HepG2 (cell line): ENCODE measurements around the gene GALNT5. TPM values are rescaled to one million over a fixed set of nuclear protein-coding genes. Genes with fewer than 3 reads are reported as not detected.

ENCODE experiments used
- polyA plus RNA-seq, 8 experiments: library from polyadenylated mRNA; depleted of rRNA in 3 of 8; stranded (reverse) in 7 of 8; unstranded in 1 of 8; fragments of >200 nt; fragmentation: Illumina TruSeq in 4 of 8; extraction: Trizol in 4 of 8; gene quantifications; 2 replicates each; pipeline versions ENCODE4 v1.2.1 to v1.2.3, GENCODE V29; 2011 to 2016; ENCODE audit warnings: low read depth in 4 of 8, missing spikeins in 1 of 8, mixed read lengths in 1 of 8; ENCODE audit not compliant: insufficient read depth in 1 of 8
- total RNA-seq, 5 experiments: library from RNA; depleted of rRNA; stranded (reverse); fragments of >200 nt; fragmentation: Illumina TruSeq; extraction: Trizol; gene quantifications; 2 replicates each; pipeline ENCODE4 v1.2.3, GENCODE V29; 2016; ENCODE audit warnings: low read depth in 1 of 5
- TF ChIP-seq, protein P1 (sequence below), 2 experiments: fragments of 450-650 bp in 1 of 2; sonication (generic) in 1 of 2; formaldehyde crosslinking in 1 of 2; IDR thresholded peaks; 2 replicates each; pipeline versions ENCODE4 v1.6.1 to v1.8.0; 2016 to 2022; ENCODE audit warnings: antibody characterized with exemption in 1 of 2, mild to moderate bottlenecking in 1 of 2, missing genetic modification reagents in 1 of 2

The GALNT5 gene
- total and polyA plus RNA-seq, 2 of the 13 experiments (the other 11 are each of a cell fraction or from before 2014, with no cell fraction given) = not detected

DNA sequence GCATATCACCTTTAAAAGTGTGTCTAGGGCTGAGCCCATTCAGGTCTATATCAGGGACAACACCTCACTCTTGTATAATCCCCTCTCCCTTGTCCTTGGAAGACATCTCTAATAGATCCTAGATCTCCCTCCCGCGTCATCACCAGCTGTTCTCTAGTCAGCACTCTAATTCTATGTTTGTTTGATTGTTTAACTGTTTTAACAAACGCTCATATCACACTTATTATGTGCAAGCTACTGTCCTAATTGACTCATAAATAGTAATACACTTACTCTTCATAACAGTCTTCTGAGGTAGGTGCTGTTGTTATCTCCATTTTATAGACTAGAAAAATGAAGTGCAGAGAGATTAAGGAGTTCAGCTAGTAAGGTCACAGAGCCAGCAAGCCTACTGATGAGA is 69.7 kb downstream of the GALNT5 start (continued):
- TF ChIP-seq, protein P1, sequence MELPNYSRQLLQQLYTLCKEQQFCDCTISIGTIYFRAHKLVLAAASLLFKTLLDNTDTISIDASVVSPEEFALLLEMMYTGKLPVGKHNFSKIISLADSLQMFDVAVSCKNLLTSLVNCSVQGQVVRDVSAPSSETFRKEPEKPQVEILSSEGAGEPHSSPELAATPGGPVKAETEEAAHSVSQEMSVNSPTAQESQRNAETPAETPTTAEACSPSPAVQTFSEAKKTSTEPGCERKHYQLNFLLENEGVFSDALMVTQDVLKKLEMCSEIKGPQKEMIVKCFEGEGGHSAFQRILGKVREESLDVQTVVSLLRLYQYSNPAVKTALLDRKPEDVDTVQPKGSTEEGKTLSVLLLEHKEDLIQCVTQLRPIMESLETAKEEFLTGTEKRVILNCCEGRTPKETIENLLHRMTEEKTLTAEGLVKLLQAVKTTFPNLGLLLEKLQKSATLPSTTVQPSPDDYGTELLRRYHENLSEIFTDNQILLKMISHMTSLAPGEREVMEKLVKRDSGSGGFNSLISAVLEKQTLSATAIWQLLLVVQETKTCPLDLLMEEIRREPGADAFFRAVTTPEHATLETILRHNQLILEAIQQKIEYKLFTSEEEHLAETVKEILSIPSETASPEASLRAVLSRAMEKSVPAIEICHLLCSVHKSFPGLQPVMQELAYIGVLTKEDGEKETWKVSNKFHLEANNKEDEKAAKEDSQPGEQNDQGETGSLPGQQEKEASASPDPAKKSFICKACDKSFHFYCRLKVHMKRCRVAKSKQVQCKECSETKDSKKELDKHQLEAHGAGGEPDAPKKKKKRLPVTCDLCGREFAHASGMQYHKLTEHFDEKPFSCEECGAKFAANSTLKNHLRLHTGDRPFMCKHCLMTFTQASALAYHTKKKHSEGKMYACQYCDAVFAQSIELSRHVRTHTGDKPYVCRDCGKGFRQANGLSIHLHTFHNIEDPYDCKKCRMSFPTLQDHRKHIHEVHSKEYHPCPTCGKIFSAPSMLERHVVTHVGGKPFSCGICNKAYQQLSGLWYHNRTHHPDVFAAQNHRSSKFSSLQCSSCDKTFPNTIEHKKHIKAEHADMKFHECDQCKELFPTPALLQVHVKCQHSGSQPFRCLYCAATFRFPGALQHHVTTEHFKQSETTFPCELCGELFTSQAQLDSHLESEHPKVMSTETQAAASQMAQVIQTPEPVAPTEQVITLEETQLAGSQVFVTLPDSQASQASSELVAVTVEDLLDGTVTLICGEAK (IDR thresholded peaks at IDR 0.05) = no peak
- TF ChIP-seq, protein P1 (CRISPR knock-in tag; IDR thresholded peaks at IDR 0.05) = no peak
